ENCODE data around the gene TCL1B.

GRCh38 chr14:95741781-95742180 is 55.6 kb downstream of the TCL1B start:
- no peak for TF ChIP-seq CTCF (IDR thresholded peaks at IDR 0.05)
- TF ChIP-seq POLR2A (IDR thresholded peaks at IDR 0.05), result no peak
